Left ventricle myocardium inferior (tissue), 1 donor: ENCODE results near the gene IQGAP2. TPM values are rescaled to one million over a fixed set of nuclear protein-coding genes. Genes with fewer than 3 reads are reported as not detected.

Experiments used
- DNase-seq: peaks from one replicate; pipeline ENCODE4 v3.0.0-alpha.2; 2020
- H3K27ac ChIP-seq: fragments of 200-600 bp; replicated peaks from 2 replicates; pipeline ENCODE4 v1.8.0; 2021
- H3K27me3 ChIP-seq: fragments of 200-600 bp; 2 replicates; pipeline ENCODE4 v1.8.0; 2021; ENCODE audit warnings: low read depth
- H3K36me3 ChIP-seq: fragments of 200-600 bp; 2 replicates; pipeline ENCODE4 v1.8.0; 2021
- H3K4me1 ChIP-seq: fragments of 200-600 bp; 2 replicates; pipeline ENCODE4 v1.8.0; 2021
- H3K4me3 ChIP-seq: fragments of 200-600 bp; 2 replicates; pipeline ENCODE4 v1.8.0; 2021; ENCODE audit warnings: mild to moderate bottlenecking, moderate library complexity
- H3K9me3 ChIP-seq: fragments of 200-600 bp; replicated peaks from 2 replicates; pipeline ENCODE4 v1.8.0; 2021
- intact Hi-C: fragments of 100-400 bp; cut with micrococcal nuclease; formaldehyde crosslinking; loops from one replicate; pipeline ENCODE4 v1.11.0; 2022
- total RNA-seq: library from RNA; stranded (reverse); fragmentation: NEBNext Ultra II Directional; extraction: Animal tissue kit (Norgen Biotek cat#: 25700); gene quantifications from one replicate; pipeline ENCODE4 v1.2.1, GENCODE V29; 2021
- TF ChIP-seq, protein P1 (sequence below): fragments of 200-600 bp; IDR thresholded peaks from 2 replicates; pipeline ENCODE4 v1.8.0; 2021; ENCODE audit warnings: antibody characterized with exemption, mild to moderate bottlenecking, borderline replicate concordance
- donor health status: DM: no; HTN: yes; CAD: no; lungs with severe emphysema.

Gene IQGAP2
- total RNA-seq, 1 donor from 2014 or later = 4.1 TPM

DNA sequence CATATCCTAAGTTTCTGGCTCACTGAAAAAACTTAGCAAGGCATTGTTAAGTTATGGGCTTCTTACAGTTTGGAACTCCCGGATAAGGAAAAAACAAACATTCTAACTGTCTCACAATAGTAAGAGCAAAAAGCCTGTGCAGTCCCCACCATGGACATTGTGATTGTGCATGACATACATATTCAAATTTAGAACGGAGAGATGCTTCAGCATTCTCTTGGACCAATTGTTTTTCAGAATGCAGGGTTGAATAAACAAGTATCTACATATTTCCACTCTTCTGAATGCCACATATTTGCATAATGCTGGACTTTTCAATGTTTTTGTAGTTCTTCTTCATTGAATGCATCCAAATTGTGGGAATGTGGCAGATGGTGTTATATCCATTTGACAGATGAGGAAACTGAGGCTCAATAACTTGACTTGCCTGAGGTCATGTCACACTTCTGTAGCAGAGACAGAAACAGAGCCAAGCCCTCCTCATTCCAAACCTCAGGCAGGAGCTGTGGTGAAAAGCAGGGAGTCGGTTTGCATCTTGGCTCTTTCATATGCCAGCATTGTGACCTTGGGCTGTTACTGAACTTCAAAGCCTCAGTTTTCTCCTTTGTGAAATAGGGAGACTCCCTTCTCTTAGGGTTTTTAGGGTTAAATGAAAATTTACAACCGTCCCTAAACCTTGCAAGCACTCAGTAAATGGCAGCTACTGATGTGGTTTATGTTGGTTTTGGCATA is 95.1 kb downstream of the IQGAP2 start:
- H3K27me3 ChIP-seq = peaks cover 18% of the 10 kb centered on the region
- H3K36me3 ChIP-seq = no peaks in the 10 kb centered on the region
- intact Hi-C loops = no loop called here
- DNase-seq = no peak
- TF ChIP-seq, protein P1, sequence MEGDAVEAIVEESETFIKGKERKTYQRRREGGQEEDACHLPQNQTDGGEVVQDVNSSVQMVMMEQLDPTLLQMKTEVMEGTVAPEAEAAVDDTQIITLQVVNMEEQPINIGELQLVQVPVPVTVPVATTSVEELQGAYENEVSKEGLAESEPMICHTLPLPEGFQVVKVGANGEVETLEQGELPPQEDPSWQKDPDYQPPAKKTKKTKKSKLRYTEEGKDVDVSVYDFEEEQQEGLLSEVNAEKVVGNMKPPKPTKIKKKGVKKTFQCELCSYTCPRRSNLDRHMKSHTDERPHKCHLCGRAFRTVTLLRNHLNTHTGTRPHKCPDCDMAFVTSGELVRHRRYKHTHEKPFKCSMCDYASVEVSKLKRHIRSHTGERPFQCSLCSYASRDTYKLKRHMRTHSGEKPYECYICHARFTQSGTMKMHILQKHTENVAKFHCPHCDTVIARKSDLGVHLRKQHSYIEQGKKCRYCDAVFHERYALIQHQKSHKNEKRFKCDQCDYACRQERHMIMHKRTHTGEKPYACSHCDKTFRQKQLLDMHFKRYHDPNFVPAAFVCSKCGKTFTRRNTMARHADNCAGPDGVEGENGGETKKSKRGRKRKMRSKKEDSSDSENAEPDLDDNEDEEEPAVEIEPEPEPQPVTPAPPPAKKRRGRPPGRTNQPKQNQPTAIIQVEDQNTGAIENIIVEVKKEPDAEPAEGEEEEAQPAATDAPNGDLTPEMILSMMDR = no peak
- H3K27ac ChIP-seq = no peak overlapping the region
- no peaks in the 10 kb centered on the region for H3K4me1 ChIP-seq
- no peaks in the 10 kb centered on the region for H3K9me3 ChIP-seq
- no peak overlapping the region for H3K4me3 ChIP-seq

DNA sequence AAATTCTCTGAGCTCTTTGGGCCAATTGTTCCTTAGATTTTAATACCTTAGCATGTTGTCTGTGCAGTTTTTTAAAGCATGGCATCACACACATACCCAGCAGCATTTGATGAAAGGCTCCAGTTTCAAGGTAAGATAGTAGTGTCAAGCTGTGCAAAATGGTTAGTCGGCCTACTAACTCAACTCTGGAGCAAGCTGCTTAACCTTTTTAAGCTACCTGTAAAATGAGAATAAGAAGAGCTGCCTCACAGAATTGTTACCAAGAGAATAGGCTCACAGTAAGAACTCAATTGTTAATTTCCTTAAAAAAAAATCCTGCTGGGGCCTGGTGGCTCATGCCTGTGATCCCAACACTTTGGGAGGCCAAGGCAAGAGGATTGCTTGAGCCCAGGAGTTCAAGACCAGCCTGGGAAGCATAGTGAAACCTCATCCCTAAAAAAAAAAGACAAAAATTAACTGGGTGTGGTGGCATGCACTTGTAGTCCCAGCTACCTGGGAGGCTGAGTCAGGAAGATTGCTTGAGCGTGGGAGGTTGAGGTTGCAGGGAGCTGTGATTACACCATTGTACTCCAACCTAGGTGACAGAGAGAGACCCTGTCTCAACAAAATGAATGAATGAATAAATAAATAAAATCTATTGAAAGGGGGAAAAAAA is 96.5 kb downstream of the IQGAP2 start:
- Histone ChIP-seq H3K4me3 (no peak overlapping the region), H3K9me3 (no peaks in the 10 kb centered on the region), H3K4me1 (no peaks in the 10 kb centered on the region), H3K27me3 (peaks cover 10% of the 10 kb centered on the region), H3K27ac (no peak overlapping the region), H3K36me3 (no peaks in the 10 kb centered on the region)
- TF ChIP-seq, protein P1 = no peak
- DNase-seq = no peak
- intact Hi-C loops = no loop called here

DNA sequence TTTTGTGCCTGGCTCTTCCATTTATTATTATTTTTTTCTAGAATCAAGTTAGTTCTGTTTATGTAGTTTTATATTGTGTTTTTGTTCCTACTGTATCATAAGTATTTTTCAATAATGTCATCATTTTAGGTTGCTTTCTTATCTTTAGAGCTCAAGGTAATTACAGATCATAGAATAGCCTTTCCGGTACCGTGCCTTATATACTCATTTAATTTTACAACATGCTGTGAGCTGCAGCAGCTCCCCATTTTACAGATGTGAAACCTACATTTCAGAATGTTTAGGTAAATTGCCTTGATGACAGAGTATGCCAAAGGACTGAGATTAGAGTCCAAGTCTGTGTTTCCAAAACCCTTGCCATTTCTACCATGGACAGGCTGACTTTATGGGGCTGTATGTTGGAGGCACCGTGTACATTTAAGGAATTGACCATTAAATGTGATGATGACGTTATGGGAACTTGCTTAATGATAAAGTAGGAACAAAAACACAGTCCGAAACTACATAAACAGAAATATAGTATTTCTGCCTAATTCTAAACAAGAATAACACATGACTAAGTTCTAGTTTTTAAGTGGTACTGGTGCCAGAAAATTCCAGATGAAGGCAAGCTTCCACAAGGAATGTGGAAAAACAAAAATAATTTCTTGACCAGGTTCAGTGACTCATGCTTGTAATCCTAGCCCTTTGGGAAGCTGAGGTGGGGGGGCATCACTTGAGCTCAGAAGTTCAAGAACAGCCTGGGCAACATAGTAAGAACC is 97.7 kb downstream of the IQGAP2 start:
- TF ChIP-seq, protein P1 = no peak
- H3K9me3 ChIP-seq = no peaks in the 10 kb centered on the region
- H3K36me3 ChIP-seq = no peaks in the 10 kb centered on the region
- DNase-seq = no peak
- intact Hi-C loops = no loop called here
- no peak overlapping the region for H3K4me3 ChIP-seq
- no peak overlapping the region for H3K27ac ChIP-seq
- no peaks in the 10 kb centered on the region for H3K4me1 ChIP-seq
- H3K27me3 ChIP-seq = peaks cover 6% of the 10 kb centered on the region

DNA sequence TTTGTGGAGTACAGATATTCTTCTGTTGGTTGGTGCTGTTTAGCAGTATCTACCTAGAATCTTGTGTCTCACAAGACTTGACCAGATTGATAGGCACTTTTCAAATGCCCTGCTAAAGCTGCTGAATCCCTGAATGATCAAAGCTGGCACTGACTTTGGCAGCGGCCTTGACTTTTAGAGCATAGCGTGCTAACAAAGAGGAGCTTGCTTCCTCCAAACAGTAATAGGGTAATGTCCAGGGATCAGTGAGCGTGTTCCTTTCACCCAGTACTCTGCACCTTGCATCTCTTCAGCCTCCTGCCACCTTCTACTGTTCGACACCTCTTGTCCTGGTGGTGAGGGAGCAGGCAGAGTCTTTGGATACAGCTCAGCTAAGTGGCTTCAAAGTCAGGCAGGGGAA is 100.8 kb downstream of the IQGAP2 start:
- Histone ChIP-seq H3K36me3 (no peaks in the 10 kb centered on the region), H3K27me3 (peaks cover 6% of the 10 kb centered on the region), H3K4me3 (no peak overlapping the region), H3K4me1 (no peaks in the 10 kb centered on the region), H3K27ac (no peak overlapping the region), H3K9me3 (no peaks in the 10 kb centered on the region)
- no peak for DNase-seq
- intact Hi-C loops = no loop called here
- TF ChIP-seq, protein P1 = no peak

DNA sequence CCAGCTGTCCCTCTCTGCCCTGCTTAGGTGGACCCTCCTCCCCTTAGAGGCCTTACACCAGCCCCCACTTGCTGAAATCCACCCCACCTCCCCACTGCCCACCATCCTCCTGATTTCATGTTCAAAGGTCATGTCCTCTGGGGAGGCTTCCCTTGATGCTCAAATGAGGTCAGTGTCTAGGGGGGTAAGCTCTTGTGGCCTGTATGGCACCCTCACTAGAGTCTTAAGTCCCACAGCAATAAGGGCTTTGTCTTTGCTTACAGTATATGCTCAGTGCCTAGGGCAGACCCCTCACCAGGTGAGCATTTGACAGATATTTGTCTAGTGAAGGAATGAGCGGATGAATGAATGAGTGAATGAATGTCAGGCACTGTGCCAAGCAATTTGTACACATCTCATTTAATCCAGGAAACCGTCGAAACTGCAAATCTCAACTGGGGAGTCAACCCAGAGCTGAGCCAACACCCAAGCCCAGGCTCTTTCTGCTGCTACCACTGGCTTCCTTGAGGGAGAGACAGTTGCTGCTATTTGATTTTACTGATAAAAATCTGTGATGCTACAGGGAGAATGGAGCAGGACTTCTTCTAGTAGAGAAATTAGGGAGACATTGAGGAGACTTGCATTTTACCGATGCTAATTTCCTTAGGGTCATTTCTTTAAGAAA is 101.9 kb downstream of the IQGAP2 start:
- Histone ChIP-seq H3K9me3 (no peaks in the 10 kb centered on the region), H3K27me3 (peaks cover 6% of the 10 kb centered on the region), H3K4me1 (no peaks in the 10 kb centered on the region), H3K4me3 (no peak overlapping the region), H3K27ac (no peak overlapping the region), H3K36me3 (no peaks in the 10 kb centered on the region)
- intact Hi-C loops = no loop called here
- DNase-seq = no peak
- TF ChIP-seq, protein P1 = no peak
